ENCODE measurements around the gene RPRD1A.
A peak's percentile ranks its signal among the peaks of the same experiment; 100 is the strongest.
"Not testable (repeated sequence)": the region's sequence is repeated elsewhere in the genome, so short reads cannot be mapped to it uniquely, and the experiment has no call there.

RPRD1A gene

DNA sequence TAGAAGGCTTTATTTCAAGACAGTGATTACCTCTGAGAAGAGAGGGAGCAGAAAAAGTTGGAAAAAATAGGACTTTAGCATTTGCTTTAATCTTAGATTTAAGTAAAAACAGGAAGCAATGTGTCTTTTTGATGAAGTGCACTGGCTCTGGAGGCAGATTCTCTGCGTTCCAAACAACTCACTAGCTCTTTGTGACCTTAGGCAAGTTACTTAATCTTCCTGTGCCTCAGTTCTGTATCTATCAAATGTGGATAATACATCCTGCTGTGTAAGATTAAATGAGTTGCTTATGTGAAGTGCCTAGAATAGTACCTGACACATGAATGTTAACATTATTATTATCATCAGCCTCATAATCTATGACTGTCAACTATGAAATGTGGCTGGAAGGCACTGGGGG, 42.3 kb downstream of the RPRD1A start:
- DNase-seq (ENCODE audit: low spot score) = no peak

DNA sequence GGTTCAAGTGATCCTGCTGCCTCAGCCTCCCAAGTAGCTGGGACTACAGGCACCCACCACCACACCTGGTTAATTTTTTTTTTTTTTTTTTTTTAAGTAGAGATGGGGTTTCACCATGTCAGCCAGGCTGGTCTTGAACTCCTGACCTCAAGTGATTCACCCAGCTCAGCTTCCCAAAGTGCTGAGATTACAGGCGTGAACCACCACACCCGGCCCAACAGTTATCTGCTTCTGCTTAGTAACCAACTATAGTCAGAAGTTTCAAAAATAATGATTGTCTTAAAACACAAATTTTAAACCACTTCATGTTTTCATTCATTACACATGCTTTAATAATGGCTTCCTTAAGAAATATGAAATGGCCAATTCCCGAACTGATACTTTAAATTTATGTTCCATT, 43.1 kb downstream of the RPRD1A start:
- DNase-seq (ENCODE audit: low spot score) = not testable (repeated sequence)

DNA sequence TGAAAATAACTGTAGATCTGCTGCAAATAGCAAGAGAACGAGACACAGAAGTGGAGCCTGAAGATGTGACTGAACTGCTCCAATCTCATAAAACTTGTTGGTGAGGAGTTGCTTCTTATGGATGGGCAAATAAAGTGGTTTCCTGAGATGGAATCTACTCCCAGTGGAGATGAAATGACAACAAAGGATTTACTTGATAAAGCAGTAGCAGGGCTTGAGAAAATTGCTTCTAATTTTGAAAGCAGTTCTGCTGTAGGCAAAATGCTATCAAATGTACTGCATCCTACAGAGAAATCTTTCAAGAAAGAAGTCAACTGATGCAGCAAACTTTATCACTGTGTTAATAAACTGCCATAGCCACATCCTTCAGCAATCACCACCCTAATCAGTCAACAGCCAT, 44.0 kb downstream of the RPRD1A start:
- no peak for DNase-seq (ENCODE audit: low spot score)

DNA sequence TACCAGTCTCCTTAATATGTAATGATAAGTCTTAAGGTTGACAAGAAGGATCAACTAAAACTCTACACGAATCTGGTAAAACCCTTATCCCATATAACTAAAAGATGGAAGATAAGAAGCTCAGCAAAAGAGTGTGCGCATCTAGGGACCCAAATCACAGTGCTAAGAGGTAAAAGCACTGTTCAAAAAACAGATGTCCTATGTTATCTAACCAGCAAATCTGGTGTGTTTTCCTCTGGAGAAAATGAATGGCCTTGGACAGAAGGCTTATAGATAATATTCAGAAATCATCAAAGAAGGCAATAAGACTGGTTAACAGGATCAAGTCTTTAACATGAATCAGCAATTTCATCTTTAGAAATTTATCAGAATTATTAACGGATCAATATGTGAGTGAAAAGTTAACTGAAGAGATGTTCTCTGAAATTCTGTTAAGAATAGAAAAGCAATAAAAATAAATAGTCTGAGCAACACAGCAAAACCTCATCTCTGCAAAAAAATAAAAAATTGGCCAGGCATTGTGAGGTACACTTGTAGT, 47.1 kb downstream of the RPRD1A start:
- DNase-seq (ENCODE audit: low spot score) = no peak

DNA sequence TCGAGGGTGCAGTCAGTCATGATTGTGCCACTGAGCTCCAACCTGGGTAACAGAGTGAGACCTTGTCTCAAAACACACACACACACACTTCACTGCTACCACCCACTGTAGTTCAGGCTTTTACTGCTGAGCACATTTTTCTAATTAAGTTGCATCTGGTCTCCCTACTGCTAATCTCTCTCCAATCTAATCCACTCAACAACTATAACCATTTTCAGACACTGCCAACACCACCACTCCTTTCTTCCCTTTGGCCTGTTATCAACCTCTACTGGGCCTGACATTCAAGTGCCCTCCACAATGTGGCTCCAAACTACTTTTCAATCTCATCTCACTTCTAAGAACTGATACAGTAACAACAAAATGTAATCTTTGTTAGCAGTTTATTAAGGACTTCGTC, 50.1 kb downstream of the RPRD1A start:
- DNase-seq (ENCODE audit: low spot score) = no peak

DNA sequence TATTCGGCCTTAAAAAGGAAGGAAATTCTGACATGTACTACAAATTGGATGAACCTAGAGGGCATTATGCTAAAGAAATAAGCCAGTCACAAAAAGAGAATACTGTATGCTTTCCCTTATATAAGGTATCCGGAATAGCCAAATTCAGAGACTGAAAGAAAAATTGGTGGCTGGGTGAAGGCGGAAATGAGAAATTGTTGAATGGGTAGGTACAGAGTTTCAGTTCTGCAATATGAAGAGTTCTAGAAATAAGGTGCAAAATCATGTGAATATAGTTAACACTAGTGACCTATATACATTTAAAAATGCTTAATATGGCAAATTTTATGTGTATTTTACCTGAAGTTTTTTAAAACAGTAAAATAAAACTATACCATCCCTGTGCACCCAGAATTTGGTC, 51.7 kb downstream of the RPRD1A start:
- no peak for DNase-seq (ENCODE audit: low spot score)

DNA sequence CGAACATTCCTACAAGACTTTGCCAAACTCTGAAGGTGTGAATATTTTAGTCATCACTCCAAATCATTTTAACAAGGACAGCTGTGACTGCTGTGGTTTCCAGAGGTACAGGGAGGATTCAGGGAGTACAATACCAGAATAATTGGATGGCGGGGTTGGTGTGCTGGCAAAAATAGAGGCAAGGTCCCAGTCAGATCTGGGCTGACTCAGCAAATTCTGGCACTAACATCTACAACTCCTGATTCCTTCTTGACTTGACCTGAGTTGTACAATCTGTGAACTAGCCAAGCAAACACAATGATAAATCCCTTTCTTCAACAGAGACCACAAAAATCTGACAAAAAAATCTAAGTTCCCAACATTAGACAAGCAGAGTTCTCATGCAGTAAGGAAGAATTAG, 54.5 kb downstream of the RPRD1A start:
- DNase-seq (ENCODE audit: low spot score) = no peak

DNA sequence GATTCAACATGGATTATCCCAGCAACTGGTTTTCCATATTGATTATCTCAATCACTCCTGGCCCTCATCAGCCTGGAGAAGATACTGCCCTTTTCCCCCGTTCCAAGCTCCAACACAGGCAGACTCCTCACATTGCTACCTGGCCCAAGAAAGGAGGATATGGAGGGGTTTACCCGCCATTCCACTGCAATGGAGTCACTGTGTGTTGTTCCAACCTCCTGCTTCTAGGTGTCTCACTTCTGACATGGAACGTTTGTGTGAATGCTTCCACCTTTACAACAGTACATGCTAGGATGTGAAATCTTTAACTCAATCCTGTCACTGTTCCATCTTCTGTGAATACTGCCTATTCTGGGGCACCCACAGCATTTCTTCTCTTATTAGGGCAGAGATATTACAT, 58.1 kb downstream of the RPRD1A start:
- DNase-seq (ENCODE audit: low spot score) = no peak

DNA sequence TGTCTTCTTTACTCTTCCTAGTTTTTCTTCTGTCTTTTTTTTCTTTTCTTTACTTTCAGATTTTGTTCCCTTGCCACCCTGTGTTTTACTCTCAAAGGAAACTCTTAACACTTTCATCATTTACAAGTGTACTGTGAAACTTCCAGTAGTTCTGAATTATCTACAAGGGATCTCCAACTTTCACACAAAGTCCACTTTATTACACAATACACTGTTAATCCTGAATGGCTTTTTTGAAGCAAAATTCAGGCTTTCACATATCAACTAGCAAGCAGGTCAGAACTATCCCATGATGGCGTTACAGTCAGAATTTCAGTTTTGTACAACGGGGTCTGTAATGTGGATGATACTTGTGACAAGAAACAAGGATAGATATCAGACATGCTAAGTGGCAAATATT, 60.4 kb downstream of the RPRD1A start:
- no peak for DNase-seq (ENCODE audit: low spot score)

DNA sequence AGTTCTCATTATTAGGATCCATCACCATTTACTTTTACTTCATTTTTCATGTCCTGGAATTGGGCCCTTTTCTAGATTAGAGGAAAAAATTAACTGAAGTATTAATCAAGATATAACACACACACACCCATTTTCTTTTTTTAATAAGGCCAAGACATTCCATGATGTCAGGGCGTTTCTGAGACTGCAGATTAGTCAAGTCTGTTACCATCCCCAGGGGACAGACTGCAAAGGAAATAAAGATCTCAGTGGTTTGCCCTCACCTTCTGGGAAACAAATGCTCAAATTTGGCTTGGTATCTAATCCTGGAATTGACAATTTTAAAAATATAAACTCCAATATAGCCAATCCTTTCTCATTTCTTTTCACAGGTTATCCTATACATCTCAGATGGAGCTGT, 67.4 kb downstream of the RPRD1A start:
- DNase-seq (ENCODE audit: low spot score) = no peak

DNA sequence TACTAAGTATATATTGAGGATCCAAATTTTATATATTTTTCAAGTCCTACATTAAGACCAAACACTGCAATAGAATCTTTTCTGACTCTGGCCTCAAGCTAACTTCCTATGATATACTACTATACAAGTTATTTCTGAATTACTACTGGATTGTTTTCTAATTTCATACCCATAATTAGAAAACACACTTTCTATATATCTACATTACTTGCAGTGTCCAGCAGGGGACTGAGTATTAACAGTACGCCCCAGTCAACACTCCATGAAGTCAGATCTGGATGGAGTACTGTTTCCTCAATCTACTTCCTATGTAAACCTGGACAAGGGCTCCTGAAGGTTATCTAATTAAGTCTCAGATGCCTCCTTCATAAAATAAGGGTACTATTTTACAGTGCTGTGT, 68.4 kb downstream of the RPRD1A start:
- DNase-seq (ENCODE audit: low spot score) = no peak

DNA sequence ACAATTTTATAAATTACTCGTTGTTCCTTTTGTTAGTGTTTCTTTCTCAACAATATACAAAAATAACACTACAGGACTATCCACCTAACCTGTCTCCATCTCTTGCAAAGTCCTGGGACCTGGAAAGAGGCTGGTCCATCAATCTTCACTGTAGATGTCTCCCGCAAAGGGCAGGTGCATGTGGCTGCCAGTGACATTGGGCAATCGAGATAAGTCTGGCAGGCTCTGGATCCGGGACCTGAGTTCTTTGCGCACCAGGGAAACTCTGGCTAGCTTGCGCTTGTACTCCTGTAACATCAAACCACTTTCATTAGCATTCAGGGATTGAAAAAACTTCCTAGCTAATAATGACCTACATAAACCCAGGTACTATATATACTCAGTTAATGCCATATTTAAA, 74.3 kb downstream of the RPRD1A start:
- DNase-seq (ENCODE audit: low spot score) = no peak

DNA sequence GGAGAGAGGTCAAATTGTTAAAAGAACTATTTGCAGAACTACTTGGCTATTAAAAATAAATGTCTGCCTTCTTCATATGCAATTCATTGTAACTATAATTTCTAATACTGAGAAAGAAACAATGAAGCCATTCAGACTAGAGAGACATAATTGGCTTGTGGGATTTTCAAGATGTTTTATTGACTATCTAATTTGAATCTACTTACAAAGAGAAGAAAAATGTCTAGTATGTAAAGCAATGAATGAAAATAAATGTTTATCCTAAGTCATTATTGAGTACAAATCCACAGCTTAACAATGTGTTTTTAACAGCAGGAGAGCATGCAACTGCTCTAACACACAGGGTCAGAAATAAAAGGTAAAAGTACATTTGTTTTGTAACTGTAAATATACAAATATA, 75.7 kb downstream of the RPRD1A start:
- DNase-seq (ENCODE audit: low spot score) = no peak

DNA sequence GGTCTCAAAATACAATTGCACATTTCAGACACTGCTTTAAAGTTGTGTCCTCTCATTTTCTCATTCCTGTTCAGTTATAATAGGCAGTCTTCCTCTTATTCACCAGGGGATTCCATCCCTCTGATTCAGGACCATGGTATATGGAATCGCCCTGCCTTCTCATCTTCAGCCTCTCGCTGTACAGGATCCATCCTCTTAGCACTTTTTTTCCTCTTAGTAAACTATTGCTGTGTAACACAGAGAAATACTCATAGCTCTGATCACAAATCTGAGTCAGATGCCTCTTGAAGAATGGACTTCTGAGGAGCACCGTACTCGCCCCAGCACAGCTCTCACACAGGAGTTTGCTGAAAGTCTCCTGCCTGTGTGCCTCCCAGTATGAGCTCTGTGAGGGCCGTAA, 83.5 kb downstream of the RPRD1A start:
- no peak for DNase-seq (ENCODE audit: low spot score)

DNA sequence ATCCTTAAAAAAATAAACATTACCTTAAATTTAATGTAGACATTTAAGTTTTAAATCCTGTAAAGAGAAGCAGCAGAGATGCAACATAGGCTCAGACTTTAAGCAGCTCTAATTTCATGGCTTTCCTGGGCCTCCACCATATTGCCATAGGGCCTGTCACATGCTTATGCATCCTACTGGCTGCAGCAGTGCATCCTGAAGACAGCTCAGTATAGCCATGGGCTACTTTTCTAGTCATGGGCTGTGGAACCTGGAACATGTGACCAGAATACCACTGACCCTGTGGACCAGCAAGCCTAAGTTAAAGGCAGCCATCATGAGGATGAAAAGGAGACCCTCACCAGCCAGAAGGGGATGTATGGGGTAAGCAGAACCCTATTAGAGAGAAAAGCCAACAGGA, 84.2 kb downstream of the RPRD1A start:
- DNase-seq (ENCODE audit: low spot score) = no peak

DNA sequence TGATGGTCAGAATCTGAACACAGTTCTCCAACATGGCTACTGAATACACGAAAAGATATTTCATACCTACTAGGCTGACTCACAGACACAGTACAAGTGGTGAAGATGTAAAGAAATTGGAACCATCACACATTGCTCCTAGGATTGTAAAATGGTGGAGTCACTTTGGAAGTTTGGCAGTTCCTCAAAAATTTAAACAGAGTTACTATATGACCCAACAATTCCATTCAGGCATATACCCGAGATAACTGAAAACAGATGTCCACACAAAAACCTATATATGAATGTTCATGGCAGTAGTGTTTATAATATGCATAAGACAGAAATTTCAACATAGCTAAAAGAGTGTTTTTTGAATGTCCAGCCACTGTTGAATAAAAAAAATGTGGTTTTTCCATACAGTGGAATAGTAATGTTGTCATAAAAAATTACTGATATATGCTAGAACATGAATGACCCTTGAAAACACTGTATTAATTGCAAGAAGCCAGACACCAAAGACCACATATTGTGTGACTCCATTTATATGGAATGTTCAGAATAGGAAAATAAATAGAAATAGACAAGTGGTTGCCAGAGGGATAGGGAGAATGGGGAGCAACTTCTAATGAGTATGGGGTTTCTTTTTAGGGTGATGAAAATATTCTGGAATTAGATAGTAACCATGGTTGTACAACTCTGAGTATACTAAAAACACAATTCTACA, 84.8 kb downstream of the RPRD1A start:
- no peak for DNase-seq (ENCODE audit: low spot score)

DNA sequence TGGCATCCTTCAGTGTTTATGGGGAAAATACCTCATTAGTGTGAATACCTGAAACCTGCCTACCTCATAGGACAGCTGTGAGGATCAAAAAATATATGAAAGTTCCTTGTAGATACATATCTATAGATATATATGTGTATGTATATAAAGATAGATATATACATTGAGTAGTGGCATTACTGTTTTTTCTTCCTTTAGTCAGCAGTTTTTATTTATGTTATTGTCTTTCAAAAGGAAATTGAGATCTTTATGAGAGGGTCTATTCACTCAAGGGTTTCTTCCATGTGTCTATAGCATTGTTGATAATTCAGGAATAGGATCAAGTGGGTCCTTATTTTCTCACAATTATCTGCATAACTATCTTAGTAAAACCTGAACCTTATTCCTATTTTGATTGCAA, 88.2 kb downstream of the RPRD1A start:
- no peak for DNase-seq (ENCODE audit: low spot score)

DNA sequence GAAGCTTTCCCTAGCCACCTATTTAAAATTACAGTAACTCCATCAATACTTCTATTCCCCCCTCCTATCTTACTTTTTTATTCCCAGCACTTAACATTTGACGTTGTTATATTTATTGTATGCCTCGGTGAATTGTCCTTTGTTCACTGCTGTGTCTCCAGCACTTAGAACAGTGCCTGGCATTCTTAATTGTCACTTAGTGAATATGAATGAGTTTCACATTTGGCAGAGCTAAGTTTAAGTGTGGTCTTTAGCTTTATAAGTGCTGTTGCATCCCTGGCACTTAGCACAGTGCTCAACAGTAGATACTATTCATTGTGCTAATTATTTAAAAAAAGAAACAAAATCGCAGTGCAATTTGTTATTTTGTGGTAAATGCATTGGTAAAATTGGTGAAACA, 93.2 kb downstream of the RPRD1A start:
- DNase-seq (ENCODE audit: low spot score) = no peak

DNA sequence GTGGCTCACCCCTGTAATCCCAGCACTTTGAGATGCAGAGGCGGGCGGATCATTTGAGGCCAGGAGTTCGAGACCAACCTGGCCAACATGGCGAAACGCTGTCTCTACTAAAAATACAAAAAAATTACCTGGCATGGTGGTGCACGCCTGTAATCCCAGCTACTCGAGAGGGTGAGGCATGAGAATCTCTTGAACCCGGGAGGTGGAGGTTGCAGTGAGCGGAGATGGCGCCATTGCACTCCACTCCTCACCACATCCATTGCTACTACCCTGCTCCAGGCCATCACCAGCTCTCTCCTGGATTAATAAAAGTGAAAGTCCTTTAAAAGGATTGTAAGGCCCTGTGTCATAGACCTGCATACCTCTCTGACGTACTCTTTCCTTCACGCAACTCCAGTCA, 93.7 kb downstream of the RPRD1A start:
- no peak for DNase-seq (ENCODE audit: low spot score)

DNA sequence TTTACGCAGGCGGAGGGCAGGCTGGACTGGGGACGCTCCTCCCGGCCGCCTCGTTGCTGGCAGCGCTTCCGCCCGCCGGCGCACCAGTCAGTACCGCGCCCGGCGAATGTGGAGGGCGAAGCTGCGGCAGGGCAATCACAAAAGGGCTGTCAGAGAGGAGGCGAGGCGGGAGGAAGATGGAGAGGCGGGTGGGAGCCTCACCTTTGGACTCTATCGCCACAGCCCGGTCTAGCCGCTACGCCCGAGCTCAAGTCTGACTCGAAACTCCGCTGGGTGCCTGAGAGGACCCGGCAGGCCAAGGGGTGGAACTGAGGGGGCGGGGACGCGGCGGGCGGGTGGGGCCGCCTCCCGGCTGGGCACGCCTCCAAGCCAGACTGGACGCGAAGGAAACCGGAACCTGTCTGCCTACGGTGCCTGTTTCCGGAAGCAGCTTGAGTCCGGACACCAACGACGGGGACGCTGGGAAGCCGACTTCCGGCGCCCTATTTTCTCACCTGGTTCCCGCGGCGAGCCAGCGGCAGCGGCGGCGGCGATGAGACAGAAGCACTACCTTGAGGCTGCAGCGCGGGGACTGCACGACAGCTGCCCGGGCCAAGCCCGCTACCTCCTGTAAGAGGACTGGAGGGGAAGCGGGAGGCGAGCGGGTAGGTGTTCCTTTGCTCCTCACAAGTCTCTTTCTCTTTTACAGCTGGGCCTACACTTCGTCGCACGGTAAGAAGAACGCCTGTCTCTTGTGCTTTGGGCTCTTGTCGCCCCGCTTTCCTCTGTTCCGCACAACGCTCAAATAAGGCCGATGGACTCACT, 95.0 kb downstream of the RPRD1A start, which contains the start of gene RMP24:
Gene RMP24, plus strand, starts transcription at position 483 of the 804 bp plus-strand sequence.
- peak; percentile 95 for DNase-seq (ENCODE audit: low spot score)

DNA sequence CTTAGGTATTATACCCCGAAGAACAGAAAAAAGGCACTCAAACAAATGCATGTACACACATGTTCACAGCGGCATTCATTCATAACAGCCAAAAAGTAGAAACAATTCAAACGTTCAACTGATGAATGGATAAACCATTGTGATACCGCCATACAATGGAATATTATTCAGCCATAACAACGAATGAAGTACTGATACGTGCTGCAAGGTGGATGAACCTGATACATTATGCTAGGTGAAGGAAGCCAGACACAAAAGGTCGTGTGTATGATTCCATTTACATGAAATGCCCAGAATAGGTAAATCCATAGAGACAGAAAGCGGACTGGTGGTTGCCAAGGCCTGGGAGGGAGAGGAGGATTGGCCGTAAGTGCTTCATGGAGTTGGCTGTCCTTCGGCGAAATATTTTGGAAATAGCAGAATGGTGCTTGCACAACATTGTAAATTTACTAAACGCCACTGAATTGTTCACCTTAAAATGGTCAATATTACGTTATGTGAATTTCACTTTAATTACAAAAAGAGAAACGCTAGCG, 95.6 kb downstream of the RPRD1A start:
- DNase-seq (ENCODE audit: low spot score) = peak; percentile 12

DNA sequence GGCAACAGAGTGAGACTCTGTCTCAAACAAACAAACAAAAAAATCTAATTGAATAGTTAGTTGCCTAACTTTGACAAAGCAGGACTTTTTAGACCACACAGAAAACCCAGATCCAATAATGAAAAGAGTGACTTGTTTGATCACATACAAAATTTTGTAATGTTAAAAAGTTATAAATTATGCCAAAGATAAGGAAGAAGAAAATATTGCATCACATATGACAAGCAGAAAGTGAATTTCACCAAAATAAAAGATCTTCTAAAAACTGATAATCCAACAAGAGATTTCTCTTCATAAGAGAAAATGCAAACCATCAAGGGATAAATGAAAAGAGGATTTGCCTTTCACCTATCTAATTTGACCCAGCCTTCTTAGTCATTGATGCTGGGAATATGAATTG, 97.7 kb downstream of the RPRD1A start:
- DNase-seq (ENCODE audit: low spot score) = no peak

DNA sequence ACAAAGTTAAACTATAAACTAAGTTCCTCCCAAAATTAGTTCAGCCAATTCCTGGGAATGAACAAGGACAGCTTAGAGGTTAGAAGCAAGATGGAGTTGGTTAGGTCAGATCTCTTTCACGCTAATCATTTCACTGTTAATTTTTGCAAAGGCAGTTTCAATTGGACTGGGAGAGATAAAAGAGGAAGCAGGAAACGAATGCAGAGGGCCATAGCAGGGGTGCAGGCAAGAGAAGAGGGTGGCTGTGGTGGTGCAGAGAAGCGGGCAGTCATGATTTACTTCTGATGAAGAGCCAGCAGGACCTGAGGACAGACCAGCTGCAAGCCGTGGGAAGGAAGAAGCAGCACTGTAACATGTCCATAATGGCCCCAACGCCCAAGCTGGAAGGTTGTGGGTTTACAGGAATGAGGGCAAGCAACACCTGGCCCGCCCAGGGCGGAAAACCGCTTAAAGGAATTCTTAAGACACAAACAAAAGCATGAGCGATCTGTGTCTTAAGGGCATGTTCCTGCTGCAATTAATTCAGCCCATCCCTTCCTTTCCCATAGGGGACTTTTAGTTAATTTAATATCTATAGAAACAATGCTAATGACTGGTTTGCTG, 99.0 kb downstream of the RPRD1A start:
- DNase-seq (ENCODE audit: low spot score) = no peak
